ENCODE measurements around the gene TAF7L. TPM values are rescaled to one million over a fixed set of nuclear protein-coding genes. Genes with fewer than 3 reads are reported as not detected.
"Not testable (repeated sequence)": the region's sequence is repeated elsewhere in the genome, so short reads cannot be mapped to it uniquely, and the experiment has no call there.

The TAF7L gene, protein sequence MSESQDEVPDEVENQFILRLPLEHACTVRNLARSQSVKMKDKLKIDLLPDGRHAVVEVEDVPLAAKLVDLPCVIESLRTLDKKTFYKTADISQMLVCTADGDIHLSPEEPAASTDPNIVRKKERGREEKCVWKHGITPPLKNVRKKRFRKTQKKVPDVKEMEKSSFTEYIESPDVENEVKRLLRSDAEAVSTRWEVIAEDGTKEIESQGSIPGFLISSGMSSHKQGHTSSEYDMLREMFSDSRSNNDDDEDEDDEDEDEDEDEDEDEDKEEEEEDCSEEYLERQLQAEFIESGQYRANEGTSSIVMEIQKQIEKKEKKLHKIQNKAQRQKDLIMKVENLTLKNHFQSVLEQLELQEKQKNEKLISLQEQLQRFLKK
- 0.13 and 0.22 TPM in 2 replicates for polyA plus RNA-seq (2011; rRNA removed)
- not detected in 2 replicates for polyA minus RNA-seq (2011; rRNA and poly(A)+ RNA removed)

DNA sequence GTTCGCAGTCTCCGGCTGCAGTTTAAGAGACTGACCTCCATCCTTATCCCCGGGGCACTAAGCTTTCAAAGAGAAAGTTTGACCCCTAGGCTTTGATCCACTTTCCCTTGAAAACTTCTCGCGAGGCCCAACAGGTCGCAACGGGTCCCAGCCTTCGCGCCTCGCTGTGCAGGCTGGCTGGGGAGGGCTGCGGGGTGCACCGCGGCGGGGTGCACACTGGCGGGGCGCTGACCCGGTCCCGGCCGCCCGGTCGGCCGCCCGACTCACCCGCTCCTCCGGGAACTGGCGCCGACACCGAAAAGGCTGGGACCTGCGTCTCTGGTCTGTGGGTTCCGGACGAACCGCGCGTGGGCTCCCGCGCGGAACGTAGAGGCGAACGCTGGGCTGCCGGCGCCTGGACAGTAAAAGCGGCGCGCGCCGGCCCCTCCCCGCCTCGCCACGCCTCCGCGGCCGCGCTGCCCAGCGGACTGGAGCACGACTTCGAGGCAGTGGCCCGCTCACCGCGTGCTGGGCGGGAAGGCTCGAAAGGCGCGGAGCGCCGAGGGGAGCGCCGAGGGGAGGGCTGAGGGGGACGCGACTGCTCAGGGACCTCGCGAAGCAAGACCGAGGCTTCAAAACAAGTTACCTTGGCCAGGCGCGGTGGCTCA is at the start of gene TAF7L:
Gene TAF7L (minus strand): TSS at position 378 of the 647 bp plus-strand sequence. CDS start 3,791 bp downstream, outside the sequence.
- CTCF ChIA-PET, result no interaction called here
- TF ChIP-seq, protein P1, sequence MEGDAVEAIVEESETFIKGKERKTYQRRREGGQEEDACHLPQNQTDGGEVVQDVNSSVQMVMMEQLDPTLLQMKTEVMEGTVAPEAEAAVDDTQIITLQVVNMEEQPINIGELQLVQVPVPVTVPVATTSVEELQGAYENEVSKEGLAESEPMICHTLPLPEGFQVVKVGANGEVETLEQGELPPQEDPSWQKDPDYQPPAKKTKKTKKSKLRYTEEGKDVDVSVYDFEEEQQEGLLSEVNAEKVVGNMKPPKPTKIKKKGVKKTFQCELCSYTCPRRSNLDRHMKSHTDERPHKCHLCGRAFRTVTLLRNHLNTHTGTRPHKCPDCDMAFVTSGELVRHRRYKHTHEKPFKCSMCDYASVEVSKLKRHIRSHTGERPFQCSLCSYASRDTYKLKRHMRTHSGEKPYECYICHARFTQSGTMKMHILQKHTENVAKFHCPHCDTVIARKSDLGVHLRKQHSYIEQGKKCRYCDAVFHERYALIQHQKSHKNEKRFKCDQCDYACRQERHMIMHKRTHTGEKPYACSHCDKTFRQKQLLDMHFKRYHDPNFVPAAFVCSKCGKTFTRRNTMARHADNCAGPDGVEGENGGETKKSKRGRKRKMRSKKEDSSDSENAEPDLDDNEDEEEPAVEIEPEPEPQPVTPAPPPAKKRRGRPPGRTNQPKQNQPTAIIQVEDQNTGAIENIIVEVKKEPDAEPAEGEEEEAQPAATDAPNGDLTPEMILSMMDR (IDR thresholded peaks at IDR 0.05; ENCODE audit: insufficient read depth, low read depth, low read length), result no peak
- POLR2A ChIA-PET, result no interaction called here
- Histone ChIP-seq H3K36me3 (ENCODE audit: control insufficient read depth, insufficient read depth, low read length) (no peaks in the 10 kb centered on the region), H3K27me3 (ENCODE audit: control insufficient read depth, insufficient read depth, low read length) (no peaks in the 10 kb centered on the region), H3K4me3 (ENCODE audit: low read depth, low read length) (peak within 1 kb of the TSS; percentile 18)
- DNase-seq (ENCODE audit: low read depth), result no peak

GRCh38 chrX:101337776-101338271 is 46.7 kb upstream of the TAF7L start:
- Histone ChIP-seq H3K36me3 (ENCODE audit: control insufficient read depth, insufficient read depth, low read length) (no peaks in the 10 kb centered on the region), H3K27me3 (ENCODE audit: control insufficient read depth, insufficient read depth, low read length) (no peaks in the 10 kb centered on the region), H3K4me3 (ENCODE audit: low read depth, low read length) (no peak overlapping the region)
- ChIA-PET CTCF (no interaction called here), POLR2A (no interaction called here)
- TF ChIP-seq, protein P1 (IDR thresholded peaks at IDR 0.05; ENCODE audit: insufficient read depth, low read depth, low read length), result no peak
- DNase-seq (ENCODE audit: low read depth), result no peak

DNA sequence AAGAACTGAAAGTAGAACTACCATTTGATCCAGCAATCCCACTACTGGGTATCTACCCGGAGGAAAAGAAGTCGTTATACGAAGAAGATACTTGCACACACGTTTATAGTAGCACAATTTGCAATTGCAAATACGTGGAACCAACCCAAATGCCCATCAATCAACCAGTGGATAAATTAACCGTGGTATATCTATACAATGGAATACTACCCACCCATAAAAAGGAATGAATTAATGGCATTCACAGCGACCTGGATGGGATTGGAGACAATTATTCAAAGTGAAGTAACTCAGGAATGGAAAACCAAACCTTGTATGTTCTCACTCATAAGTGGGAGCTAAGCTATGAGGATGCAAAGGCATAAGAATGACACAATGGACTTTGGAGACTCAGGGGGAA is 43.2 kb upstream of the TAF7L start:
- H3K4me3 ChIP-seq (ENCODE audit: low read depth, low read length); POLR2A ChIA-PET; H3K27me3 ChIP-seq (ENCODE audit: control insufficient read depth, insufficient read depth, low read length); CTCF ChIA-PET; DNase-seq (ENCODE audit: low read depth); H3K36me3 ChIP-seq (ENCODE audit: control insufficient read depth, insufficient read depth, low read length): not testable (repeated sequence)

DNA sequence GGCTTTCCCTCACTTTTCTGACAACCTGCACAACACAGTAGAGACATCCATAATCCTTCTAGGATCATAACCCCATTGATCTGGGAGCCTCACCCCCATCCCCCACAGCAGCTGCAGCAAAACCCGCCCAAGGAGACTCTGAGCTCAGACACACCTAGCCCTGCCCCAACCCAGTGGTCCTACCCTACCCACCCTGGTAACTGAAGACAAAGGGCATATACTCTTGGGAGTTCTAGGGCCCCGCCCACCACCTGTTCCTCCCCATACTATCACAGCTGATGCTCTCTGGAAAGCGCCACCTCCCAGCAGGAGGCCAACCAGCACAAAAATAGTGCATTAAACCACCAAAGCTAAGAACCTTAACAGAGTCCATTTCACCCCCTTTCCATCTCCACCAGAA is 35.5 kb upstream of the TAF7L start:
- H3K36me3 ChIP-seq (ENCODE audit: control insufficient read depth, insufficient read depth, low read length); DNase-seq (ENCODE audit: low read depth); H3K4me3 ChIP-seq (ENCODE audit: low read depth, low read length); H3K27me3 ChIP-seq (ENCODE audit: control insufficient read depth, insufficient read depth, low read length); CTCF ChIA-PET; POLR2A ChIA-PET: not testable (repeated sequence)

- ChIA-PET POLR2A (no interaction called here), CTCF (no interaction called here)
- no peaks in the 10 kb centered on the region for H3K27me3 ChIP-seq (ENCODE audit: control insufficient read depth, insufficient read depth, low read length)
- no peak overlapping the region for H3K4me3 ChIP-seq (ENCODE audit: low read depth, low read length)
- TF ChIP-seq, protein P1 (IDR thresholded peaks at IDR 0.05; ENCODE audit: insufficient read depth, low read depth, low read length), result no peak
- no peaks in the 10 kb centered on the region for H3K36me3 ChIP-seq (ENCODE audit: control insufficient read depth, insufficient read depth, low read length)
- DNase-seq (ENCODE audit: low read depth), result no peak
Measured at GRCh38 chrX:101303790-101304189, 12.7 kb upstream of the TAF7L start.

DNA sequence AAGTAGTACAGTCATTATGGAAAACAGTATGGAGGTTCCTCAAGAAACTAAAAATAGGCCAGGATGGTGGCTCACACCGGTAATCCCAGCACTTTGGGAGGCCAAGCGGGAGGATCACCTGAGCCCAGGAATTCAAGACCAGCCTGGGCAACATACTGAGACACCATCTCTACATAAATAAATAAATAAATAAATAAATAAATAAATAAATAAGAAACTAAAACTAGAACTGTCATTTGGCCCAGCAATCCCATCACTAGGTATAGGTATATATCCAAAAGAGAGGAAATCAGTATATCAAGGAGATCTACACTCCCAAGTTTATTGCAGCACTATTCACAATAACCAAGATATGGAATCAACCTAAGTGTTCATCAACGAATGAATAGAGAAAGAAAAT is 4.5 kb upstream of the TAF7L start:
- H3K27me3 ChIP-seq (ENCODE audit: control insufficient read depth, insufficient read depth, low read length); POLR2A ChIA-PET; DNase-seq (ENCODE audit: low read depth); CTCF ChIA-PET; H3K4me3 ChIP-seq (ENCODE audit: low read depth, low read length); H3K36me3 ChIP-seq (ENCODE audit: control insufficient read depth, insufficient read depth, low read length): not testable (repeated sequence)

Measured in BJ (cell line).